Activated effector memory CD4-positive, alpha-beta T cell treated with Interleukin-2 at 50 U/mL for 16 hours (primary cell): ENCODE measurements around the gene KAT2B.

Experiments
- DNase-seq: peaks from one replicate; pipeline ENCODE4 v3.0.0-alpha.2; 2020

KAT2B gene

DNA sequence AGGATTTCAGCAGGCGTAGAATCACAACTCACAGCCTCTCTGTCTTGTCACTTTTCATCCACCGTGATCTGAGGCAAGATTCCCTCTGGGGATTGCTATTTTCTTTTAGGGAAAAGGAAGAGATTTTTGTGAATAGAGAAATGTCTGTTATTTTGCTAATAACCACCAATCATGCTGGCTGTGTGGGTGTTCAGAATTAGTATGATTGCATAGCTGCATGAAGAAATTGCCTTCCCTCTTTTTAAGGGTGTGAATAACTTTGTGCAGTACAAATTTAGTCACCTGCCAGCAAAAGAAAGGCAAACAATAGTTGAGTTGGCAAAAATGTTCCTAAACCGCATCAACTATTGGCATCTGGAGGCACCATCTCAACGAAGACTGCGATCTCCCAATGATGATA lies 60.8 kb downstream of the KAT2B start:
- DNase-seq, result no peak

GRCh38 chr3:20103731-20104130 lies 63.5 kb downstream of the KAT2B start:
- DNase-seq, result no peak

DNA sequence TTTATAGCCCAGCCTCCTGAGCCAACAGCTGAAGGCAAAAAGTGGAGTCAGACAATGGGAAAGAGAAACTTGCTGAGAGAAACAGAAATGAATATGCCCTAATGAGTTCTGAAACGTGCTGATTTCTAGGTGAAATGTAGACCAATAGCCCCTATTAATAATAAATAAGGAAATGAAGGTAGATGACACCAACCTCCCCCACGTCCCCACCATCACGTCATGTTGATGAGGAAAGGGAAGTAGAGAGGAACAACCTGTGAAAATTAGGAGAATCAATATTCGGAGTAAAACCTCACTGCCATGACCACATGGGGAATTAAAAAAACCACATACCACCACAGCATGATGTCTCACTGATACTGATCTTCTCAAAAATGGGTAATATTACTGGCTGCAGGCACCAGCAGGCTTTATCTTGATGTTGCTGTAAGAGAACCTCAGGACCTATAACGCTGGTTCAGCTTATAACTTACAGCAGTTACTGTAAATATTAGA lies 64.0 kb downstream of the KAT2B start:
- DNase-seq, result peak; percentile 33

DNA sequence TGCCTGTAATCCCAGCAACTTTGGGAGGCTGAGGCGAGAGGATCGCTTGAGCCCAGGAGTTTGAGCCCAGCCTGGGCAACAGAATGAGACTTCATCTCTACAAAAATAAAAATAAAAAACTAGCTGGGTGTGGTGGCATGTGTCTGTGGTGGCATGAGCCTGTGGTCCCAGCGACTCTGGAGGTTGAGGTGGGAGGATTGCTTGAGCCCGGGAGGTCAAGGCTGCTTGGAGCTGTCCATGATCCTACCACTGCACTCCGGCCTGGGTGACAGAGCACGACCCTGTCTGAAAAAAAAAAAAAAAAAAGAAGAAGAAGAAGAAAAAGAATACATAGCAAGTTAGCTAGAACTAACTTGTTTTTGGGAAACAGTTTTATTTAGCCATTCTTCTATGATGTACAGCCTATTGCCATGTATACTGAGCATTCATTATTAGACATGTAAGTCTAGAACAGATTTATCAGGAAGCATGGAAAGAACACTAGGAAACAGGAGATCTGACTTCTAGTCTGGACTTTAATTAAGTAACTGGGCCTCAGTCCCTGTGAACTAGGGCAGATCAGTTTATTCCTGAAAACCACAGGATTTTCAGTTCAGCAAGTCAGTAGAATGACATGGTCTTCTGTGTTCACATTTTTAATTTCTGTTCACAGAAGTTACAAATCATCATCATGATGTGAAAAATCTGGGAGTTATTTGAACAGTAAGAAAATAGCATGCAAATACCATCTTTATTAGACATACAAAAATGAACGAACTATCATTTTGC lies 65.5 kb downstream of the KAT2B start:
- DNase-seq, result no peak

DNA sequence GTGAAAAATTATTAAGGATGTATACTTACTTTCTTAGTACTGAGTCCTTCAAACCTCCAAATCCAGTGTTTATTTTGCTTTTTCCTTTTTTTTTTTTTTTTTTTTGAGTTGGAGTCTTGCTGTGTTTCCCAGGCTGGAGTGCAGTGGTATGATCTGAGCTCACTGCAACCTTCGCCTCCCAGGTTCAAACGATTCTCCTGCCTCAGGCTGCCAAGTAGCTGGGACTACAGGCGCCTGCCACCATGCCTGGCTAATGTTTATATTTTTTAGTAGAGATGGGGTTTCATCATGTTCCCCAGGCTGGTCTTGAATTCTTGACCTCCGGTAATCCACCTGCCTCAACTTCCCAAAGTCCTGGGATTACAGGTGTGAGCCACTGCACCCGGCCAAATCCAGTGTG lies 67.5 kb downstream of the KAT2B start:
- no peak for DNase-seq

GRCh38 chr3:20108869-20109268 lies 68.6 kb downstream of the KAT2B start:
- DNase-seq, result no peak

GRCh38 chr3:20110826-20111225 lies 70.6 kb downstream of the KAT2B start:
- DNase-seq, result no peak

DNA sequence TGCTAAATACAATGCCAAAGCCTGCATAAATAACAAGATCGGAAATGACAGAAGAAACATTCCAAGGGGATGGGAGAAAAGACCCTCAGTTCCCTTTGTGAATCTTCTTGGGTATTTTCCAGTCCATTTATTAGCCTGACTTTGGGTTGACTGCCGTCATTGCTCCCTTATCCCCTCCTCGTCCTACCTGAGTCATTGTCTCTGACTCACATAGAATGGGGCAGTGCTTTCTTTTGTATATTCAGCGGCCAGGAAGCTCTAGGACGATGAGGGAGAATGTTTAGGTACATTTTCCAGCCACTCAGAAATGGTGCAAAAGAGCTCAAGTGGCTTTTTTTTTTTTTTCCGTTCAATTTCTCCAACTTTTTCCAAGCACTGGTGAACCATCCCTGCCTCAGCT lies 71.6 kb downstream of the KAT2B start:
- no peak for DNase-seq

- no peak for DNase-seq
These were observed 80.8 kb downstream of the KAT2B start for GRCh38 chr3:20121088-20121487.

- no peak for DNase-seq
These were observed 82.9 kb downstream of the KAT2B start for GRCh38 chr3:20123131-20123652.

DNA sequence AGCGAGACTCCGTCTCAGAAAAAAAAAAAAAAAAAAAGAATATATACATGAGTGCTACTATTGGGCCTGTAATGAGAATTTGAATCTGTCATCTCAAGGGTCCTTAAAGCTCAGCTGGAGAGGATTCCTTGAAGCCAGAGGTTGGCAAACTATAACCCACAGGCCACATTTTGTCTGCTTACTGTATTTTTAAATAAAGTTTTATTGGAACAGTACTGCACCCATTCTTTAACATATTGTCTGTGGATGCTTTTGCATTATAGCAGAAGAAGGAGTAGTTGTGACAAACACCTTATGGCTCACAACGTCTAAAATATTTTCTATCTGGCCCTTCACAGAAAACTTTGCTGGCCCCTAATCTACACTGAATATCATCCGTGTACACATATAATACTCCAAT lies 85.0 kb downstream of the KAT2B start:
- DNase-seq, result no peak

GRCh38 chr3:20125897-20126296 lies 85.7 kb downstream of the KAT2B start:
- DNase-seq, result no peak

DNA sequence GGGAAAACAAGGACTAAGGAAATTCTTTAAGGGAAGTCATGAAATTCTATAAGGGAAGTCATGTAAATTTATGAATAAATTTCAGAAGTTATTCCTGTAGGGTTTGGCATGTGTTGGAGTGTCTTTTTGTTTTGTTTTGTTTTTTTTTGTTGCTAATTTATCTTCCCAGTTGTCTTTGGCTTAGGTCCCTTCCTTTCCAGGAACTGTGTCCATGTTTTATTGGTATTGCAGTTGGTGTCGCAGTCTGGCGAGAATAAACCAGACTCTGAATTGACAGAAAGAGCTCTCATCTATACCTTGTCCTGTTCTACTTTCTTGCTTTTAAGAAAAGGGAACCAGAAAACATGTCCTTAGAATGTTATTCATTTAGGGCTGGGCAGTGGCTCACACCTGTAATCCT lies 88.1 kb downstream of the KAT2B start:
- no peak for DNase-seq

DNA sequence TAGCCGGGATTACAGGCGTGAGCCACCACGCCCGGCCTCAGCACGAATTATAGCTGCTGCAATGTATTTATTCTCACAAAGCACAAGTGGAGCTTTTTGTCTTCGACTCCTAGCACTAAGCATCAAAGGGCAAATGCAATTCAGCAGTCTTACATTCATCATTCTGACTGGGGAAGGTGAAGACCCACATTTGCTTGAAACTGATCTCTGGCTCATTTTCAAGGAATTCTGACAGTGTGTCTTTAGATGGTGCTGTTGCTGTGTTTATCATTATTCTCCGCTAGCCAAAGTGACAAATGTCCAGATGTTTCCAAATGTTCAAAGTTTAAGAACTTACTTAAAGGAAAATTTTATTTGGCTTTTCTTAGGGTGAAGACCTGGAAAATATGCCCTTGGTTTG lies 89.9 kb downstream of the KAT2B start:
- DNase-seq, result no peak

- DNase-seq, result no peak
These were observed 96.0 kb downstream of the KAT2B start for GRCh38 chr3:20136231-20136630.

GRCh38 chr3:20137647-20138046 lies 97.4 kb downstream of the KAT2B start:
- DNase-seq, result no peak

DNA sequence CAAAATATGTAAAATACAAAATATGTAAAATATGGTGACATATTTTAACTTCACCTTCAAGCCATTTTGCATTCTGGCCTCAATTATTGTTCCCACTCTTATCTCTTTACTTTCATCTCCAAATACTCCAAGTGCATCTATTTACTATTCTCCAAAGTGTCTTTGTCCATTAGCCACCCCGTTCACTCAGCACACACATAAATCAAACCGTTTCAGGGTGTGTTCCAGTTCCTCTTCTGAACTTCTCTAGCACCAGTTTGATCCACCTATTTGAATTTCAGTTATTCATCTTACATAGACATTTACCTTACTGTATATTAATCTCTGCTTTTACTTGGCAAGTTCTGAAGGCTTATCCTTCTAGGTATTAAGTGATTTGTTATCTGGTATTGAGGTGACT lies 100.6 kb downstream of the KAT2B start:
- DNase-seq, result no peak

DNA sequence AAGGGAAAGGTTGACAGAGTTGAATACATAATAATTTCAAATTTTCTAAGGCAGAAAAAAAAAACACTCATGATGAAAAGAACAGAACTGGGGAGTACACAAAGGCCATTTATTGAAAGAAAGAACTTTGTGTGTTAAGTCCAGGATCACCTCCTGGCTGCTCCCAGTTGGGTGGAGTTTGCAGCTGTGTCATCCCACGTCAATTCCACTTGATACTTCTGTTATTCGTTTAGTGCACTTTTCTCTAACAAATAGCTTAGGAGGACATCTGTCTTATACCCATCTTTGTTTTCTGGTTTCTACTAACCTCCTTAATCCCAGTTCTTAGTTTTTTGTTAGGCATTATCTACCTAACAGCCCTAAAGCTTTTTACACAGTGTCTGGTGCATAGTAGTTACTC lies 101.1 kb downstream of the KAT2B start:
- no peak for DNase-seq

- no peak for DNase-seq
These were observed 101.6 kb downstream of the KAT2B start for GRCh38 chr3:20141851-20142250.

GRCh38 chr3:20142517-20142916 lies 102.3 kb downstream of the KAT2B start:
- DNase-seq, result no peak

GRCh38 chr3:20143519-20143918 lies 103.3 kb downstream of the KAT2B start:
- DNase-seq, result no peak

DNA sequence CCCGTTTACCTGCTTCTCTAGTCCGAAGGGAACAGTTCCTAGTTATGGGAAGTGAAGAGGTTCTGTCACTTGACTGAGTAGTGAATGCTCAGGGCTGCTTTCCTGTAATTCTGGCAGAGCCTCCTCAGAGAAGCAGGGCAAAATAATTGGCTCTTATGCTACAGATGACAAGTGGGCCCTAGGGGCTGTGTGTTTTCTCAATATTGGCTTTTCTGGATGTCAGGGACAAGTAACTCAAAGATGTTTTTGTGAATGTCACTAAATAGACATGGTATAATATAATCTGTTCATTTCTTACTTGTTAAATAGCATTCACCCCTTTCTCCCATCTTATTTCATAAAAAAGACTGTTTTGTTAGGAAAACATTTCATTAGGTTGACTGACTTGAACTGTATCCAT lies 105.6 kb downstream of the KAT2B start:
- no peak for DNase-seq

DNA sequence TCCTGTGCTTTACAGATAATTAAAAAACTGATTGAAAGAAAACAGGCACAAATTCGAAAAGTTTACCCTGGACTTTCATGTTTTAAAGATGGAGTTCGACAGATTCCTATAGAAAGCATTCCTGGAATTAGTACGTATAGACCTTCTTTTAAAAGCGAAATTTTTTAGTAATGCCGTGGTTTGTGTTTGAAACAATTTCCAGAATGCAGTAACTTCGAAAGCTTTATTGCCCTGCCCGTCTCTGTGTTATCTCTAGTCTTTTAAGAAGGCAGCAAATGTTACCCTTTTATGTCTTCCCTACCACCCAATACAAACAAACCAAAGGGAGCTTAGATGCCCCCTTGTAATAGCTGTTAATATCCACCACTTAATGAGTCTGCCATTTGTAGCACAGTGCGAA lies 106.1 kb downstream of the KAT2B start:
- DNase-seq, result no peak

GRCh38 chr3:20147361-20147760 lies 107.1 kb downstream of the KAT2B start:
- no peak for DNase-seq

DNA sequence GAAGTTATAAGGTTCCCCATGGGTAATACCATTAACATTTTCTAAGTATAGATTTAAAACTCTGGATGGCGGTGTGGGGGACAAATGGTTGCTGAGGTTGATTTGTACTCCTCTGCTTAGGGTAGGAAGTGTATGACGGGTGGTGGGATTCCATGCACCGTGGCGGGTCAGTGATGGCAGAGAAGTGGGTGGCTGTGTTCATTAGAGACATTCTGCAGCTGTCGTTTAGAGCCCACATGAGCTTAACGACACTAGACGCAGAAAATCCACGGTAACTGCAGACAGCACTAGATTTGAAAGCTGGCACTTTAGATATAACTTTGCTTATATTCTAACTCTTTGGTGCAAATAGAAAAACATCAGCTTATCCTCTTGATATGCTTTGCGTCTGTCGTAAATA lies 108.2 kb downstream of the KAT2B start:
- DNase-seq, result no peak
